K562 (cell line): Measurements from ENCODE around the gene SKIC2. TPM values are rescaled to one million over a fixed set of nuclear protein-coding genes. Genes with fewer than 3 reads are reported as not detected.

Experiments
- BCL6 ChIP-seq: fragments of 250-450 bp; sonication (Bioruptor Pico); IDR thresholded peaks from 2 replicates; pipeline ENCODE4 v1.4.0; 2020
- BRD9 ChIP-seq: fragments of 450-650 bp; IDR thresholded peaks from 2 replicates; pipeline ENCODE4 v1.6.1; 2018; ENCODE audit warnings: low read depth; ENCODE audit not compliant: partially characterized antibody
- CBX5 ChIP-seq: IDR thresholded peaks from 2 replicates; pipeline ENCODE4 v1.6.1; 2014; ENCODE audit warnings: low read depth, borderline replicate concordance
- GTF2B ChIP-seq: IDR thresholded peaks from 2 replicates; pipeline ENCODE4 v1.6.1; 2011; ENCODE audit not compliant: insufficient read length; ENCODE audit errors: extremely low read depth
- KDM4B ChIP-seq, 2 experiments: fragments of 450-650 bp in 1 of 2; sonication (generic) in 1 of 2; IDR thresholded peaks; 2 replicates each; pipeline ENCODE4 v1.6.1; 2016 to 2017; ENCODE audit warnings: borderline replicate concordance in 2 of 2, antibody characterized with exemption in 1 of 2, low read depth in 1 of 2, mild to moderate bottlenecking in 1 of 2
- NFRKB ChIP-seq: fragments of 450-650 bp; IDR thresholded peaks from 2 replicates; pipeline ENCODE4 v1.6.1; 2016; ENCODE audit warnings: low read depth
- POLR2A ChIP-seq: fragments of 450-650 bp; conservative IDR thresholded peaks from 2 replicates; pipeline ENCODE4 v1.6.1; 2016
- POU5F1 ChIP-seq: fragments of 150-350 bp; IDR thresholded peaks from 2 replicates; pipeline ENCODE4 v1.6.1; 2014; ENCODE audit warnings: borderline replicate concordance, low read length, low read depth, mild to moderate bottlenecking; ENCODE audit not compliant: partially characterized antibody
- ZNF436 ChIP-seq: fragments of 250-450, 450-650 bp; sonication (Bioruptor Pico); formaldehyde crosslinking; IDR thresholded peaks from 2 replicates; pipeline ENCODE4 v1.7.0; 2020; ENCODE audit warnings: mild to moderate bottlenecking
- ZNF444 ChIP-seq: fragments of 250-450 bp; sonication (Bioruptor Pico); IDR thresholded peaks from 2 replicates; pipeline ENCODE4 v1.4.0; 2020; ENCODE audit warnings: mild to moderate bottlenecking, moderate library complexity
- ZNF561 ChIP-seq: fragments of 450-650 bp; formaldehyde crosslinking; conservative IDR thresholded peaks from 2 replicates; pipeline ENCODE4 v1.4.0; 2020; ENCODE audit warnings: mild to moderate bottlenecking, moderate library complexity
- polyA plus RNA-seq, 8 experiments: library from polyadenylated mRNA; depleted of rRNA in 4 of 8; stranded (reverse) in 5 of 8; unstranded in 3 of 8; fragments of >200 nt; fragmentation: Nextera tagmentation in 2 of 8; fragmentation: Illumina TruSeq in 1 of 8; extraction: Ambion mirVana in 2 of 8; extraction: Trizol in 1 of 8; gene quantifications; 2 replicates each; pipeline versions ENCODE4 v1.2.1 to v1.2.3, GENCODE V29; 2011 to 2014; ENCODE audit warnings: inconsistent platforms in 1 of 8, missing spikeins in 1 of 8
- total RNA-seq, 7 experiments: library from RNA; depleted of rRNA in 6 of 7; stranded (reverse); fragments of >200 nt in 6 of 7; fragmentation: Illumina TruSeq in 2 of 7; extraction: Trizol in 2 of 7; gene quantifications; 2 replicates each; pipeline versions ENCODE4 v1.2.1 to v1.2.3, GENCODE V29; 2011 to 2021; ENCODE audit warnings: low replicate concordance in 1 of 7
- TF ChIP-seq, protein P1 (sequence below): sonication (generic); formaldehyde crosslinking; IDR thresholded peaks from 2 replicates; pipeline ENCODE4 v1.8.0; 2022; ENCODE audit warnings: missing genetic modification reagents, mild to moderate bottlenecking, borderline replicate concordance
- TF ChIP-seq, protein P2 (sequence below): fragments of 250-450 bp; sonication (Bioruptor Pico); IDR thresholded peaks from 2 replicates; pipeline ENCODE4 v1.4.0; 2020; ENCODE audit warnings: borderline replicate concordance
- TF ChIP-seq, protein P3 (sequence below): fragments of 450-650 bp; IDR thresholded peaks from 2 replicates; pipeline ENCODE4 v1.6.1; 2016; ENCODE audit warnings: mild to moderate bottlenecking

SKIC2 gene
- total and polyA plus RNA-seq, 9 of the 15 experiments (the other 6 are each of a cell fraction or from before 2014, with no cell fraction given): 3.3 to 94.6 (median 38.8) TPM

DNA sequence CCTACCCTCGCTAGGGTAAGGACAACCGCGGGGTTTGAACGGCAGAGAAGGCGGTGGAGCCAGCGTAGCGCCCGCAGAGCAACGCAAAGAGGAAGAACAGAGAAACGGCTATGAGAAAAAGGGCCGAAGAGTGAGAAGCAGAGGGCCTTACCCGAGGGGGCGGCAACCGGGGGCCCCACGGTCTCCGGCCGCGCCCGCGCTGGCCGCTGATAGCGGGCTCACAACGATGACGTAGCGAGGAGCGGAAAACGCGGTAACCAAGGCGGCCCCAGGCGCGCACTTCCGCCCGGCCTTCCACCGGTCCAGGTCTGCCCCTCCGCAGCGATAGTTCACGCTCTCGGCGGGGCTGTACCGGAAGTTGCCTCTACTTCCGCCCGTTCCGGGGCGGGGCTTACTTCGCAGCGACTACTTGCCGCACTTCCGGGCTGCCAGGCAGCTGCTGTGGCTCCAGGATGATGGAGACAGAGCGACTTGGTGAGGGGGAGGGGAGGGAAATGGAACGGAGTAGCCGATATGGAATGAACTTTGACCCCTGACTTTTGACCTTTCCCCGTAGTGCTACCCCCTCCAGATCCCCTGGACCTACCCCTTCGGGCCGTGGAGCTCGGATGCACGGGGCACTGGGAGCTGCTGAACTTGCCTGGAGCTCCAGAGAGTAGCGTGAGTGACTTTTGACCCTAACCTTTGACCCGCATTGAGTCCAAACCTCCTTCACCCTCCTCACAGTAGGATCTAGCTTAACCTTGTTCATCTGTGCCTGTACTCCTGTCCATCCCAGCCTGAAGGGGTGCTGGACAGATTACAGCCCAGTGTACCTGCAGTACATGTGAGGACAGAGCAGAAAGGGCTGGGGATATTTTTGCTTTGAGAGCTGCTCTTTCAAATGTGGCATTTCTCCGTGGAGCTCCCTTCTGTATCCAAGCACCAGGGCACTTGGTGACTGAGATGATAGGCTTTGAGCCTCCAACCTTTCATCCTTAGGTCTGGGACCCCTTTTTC lies at the start of gene SKIC2, which contains the start of gene NELFE (continued):
- TF ChIP-seq GTF2B (no peak), ZNF436 (CRISPR knock-in tag) (0 out of 2 replicates have a peak, but pooled peaks have one; percentile 46), POU5F1 (peak; percentile 96), NFRKB (peak; percentile 69), BRD9 (peak; percentile 38), CBX5 (peak; percentile 45; the same call in 1 of the 2 replicates), KDM4B (IDR thresholded peaks at IDR 0.05; ENCODE audit: borderline replicate concordance in 2 of 2, low read depth in 1 of 2) (peak in 1 of 2 experiments; percentile 94; a peak in 1 of 4 replicates), POLR2A (peak; percentile 73), ZNF561 (CRISPR knock-in tag) (peak; percentile 31; the same call in 1 of the 2 replicates), BCL6 (CRISPR knock-in tag) (peak; percentile 85), ZNF444 (CRISPR knock-in tag) (peak; percentile 85)
- TF ChIP-seq, protein P1, sequence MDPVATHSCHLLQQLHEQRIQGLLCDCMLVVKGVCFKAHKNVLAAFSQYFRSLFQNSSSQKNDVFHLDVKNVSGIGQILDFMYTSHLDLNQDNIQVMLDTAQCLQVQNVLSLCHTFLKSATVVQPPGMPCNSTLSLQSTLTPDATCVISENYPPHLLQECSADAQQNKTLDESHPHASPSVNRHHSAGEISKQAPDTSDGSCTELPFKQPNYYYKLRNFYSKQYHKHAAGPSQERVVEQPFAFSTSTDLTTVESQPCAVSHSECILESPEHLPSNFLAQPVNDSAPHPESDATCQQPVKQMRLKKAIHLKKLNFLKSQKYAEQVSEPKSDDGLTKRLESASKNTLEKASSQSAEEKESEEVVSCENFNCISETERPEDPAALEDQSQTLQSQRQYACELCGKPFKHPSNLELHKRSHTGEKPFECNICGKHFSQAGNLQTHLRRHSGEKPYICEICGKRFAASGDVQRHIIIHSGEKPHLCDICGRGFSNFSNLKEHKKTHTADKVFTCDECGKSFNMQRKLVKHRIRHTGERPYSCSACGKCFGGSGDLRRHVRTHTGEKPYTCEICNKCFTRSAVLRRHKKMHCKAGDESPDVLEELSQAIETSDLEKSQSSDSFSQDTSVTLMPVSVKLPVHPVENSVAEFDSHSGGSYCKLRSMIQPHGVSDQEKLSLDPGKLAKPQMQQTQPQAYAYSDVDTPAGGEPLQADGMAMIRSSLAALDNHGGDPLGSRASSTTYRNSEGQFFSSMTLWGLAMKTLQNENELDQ (CRISPR knock-in tag): no peak
- TF ChIP-seq, protein P2, sequence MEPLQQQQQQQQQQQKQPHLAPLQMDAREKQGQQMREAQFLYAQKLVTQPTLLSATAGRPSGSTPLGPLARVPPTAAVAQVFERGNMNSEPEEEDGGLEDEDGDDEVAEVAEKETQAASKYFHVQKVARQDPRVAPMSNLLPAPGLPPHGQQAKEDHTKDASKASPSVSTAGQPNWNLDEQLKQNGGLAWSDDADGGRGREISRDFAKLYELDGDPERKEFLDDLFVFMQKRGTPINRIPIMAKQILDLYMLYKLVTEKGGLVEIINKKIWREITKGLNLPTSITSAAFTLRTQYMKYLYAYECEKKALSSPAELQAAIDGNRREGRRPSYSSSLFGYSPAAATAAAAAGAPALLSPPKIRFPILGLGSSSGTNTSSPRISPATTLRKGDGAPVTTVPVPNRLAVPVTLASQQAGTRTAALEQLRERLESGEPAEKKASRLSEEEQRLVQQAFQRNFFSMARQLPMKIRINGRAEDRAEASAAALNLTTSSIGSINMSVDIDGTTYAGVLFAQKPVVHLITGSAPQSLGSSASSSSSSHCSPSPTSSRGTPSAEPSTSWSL (CRISPR knock-in tag): peak; percentile 95; the same call in 1 of the 2 replicates
- TF ChIP-seq, protein P3, sequence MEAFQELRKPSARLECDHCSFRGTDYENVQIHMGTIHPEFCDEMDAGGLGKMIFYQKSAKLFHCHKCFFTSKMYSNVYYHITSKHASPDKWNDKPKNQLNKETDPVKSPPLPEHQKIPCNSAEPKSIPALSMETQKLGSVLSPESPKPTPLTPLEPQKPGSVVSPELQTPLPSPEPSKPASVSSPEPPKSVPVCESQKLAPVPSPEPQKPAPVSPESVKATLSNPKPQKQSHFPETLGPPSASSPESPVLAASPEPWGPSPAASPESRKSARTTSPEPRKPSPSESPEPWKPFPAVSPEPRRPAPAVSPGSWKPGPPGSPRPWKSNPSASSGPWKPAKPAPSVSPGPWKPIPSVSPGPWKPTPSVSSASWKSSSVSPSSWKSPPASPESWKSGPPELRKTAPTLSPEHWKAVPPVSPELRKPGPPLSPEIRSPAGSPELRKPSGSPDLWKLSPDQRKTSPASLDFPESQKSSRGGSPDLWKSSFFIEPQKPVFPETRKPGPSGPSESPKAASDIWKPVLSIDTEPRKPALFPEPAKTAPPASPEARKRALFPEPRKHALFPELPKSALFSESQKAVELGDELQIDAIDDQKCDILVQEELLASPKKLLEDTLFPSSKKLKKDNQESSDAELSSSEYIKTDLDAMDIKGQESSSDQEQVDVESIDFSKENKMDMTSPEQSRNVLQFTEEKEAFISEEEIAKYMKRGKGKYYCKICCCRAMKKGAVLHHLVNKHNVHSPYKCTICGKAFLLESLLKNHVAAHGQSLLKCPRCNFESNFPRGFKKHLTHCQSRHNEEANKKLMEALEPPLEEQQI: no peak
